Hepatocyte (in vitro differentiated cells): ENCODE results near the gene GPC4. TPM values are rescaled to one million over a fixed set of nuclear protein-coding genes. Genes with fewer than 3 reads are reported as not detected.
"Not testable (repeated sequence)": the region's sequence is repeated elsewhere in the genome, so short reads cannot be mapped to it uniquely, and the experiment has no call there.

Experiments used
- DNase-seq: peaks from one replicate; pipeline ENCODE4 v3.0.0-alpha.2; 2016; ENCODE audit warnings: low spot score
- H2AFZ ChIP-seq: fragments of 200-600 bp; sonication (generic); 2 replicates; pipeline ENCODE4 v1.6.0; 2016; ENCODE audit warnings: antibody characterized with exemption, mild to moderate bottlenecking
- H3K27ac ChIP-seq: fragments of 200-600 bp; sonication (generic); 2 replicates; pipeline ENCODE4 v1.5.1; 2016; ENCODE audit warnings: mild to moderate bottlenecking
- H3K27me3 ChIP-seq: fragments of 200-600 bp; sonication (generic); 2 replicates; pipeline ENCODE4 v1.6.1; 2016
- H3K36me3 ChIP-seq: fragments of 200-600 bp; sonication (generic); replicated peaks from 2 replicates; pipeline ENCODE4 v1.5.1; 2016; ENCODE audit warnings: low read depth; ENCODE audit not compliant: insufficient read depth
- H3K4me1 ChIP-seq: fragments of 200-600 bp; sonication (generic); 2 replicates; pipeline ENCODE4 v1.5.1; 2016; ENCODE audit warnings: mild to moderate bottlenecking, moderate library complexity; ENCODE audit not compliant: insufficient read depth
- H3K4me2 ChIP-seq: fragments of 200-600 bp; sonication (generic); 2 replicates; pipeline ENCODE4 v1.6.0; 2016
- H3K4me3 ChIP-seq: fragments of 200-600 bp; sonication (generic); 2 replicates; pipeline ENCODE4 v1.5.1; 2016; ENCODE audit warnings: mild to moderate bottlenecking
- H3K79me2 ChIP-seq: fragments of 200-600 bp; sonication (generic); 2 replicates; pipeline ENCODE4 v1.6.0; 2017; ENCODE audit warnings: mild to moderate bottlenecking
- H3K9me2 ChIP-seq: fragments of 200-600 bp; sonication (generic); replicated peaks from 2 replicates; pipeline ENCODE4 v1.6.0; 2017; ENCODE audit warnings: mild to moderate bottlenecking; ENCODE audit not compliant: insufficient read depth
- H3K9me3 ChIP-seq: fragments of 200-600 bp; sonication (generic); 2 replicates; pipeline ENCODE4 v1.5.1; 2016; ENCODE audit warnings: low read depth, mild to moderate bottlenecking
- H4K20me1 ChIP-seq: fragments of 200-600 bp; sonication (generic); 2 replicates; pipeline ENCODE4 v1.6.0; 2016; ENCODE audit warnings: mild to moderate bottlenecking; ENCODE audit not compliant: insufficient read depth, poor library complexity, severe bottlenecking
- EZH2 ChIP-seq: fragments of 200-600 bp; sonication (generic); IDR thresholded peaks from 2 replicates; pipeline ENCODE4 v1.6.1; 2016; ENCODE audit warnings: antibody characterized with exemption, mild to moderate bottlenecking, borderline replicate concordance
- EZH2phosphoT487 ChIP-seq: fragments of 200-600 bp; sonication (generic); IDR thresholded peaks from one replicate; pipeline ENCODE4 v1.6.1; 2018; ENCODE audit warnings: antibody characterized with exemption, mild to moderate bottlenecking, low read depth, moderate library complexity; ENCODE audit not compliant: unreplicated experiment, severe bottlenecking
- WGBS: methylation state at CpG from one replicate; pipeline ENCODE4 v1.1.6; 2016; ENCODE audit warnings: low lambda C conversion rate; ENCODE audit errors: missing lambda C conversion rate; 5-methylcytosine and 5-hydroxymethylcytosine counted together
- polyA plus RNA-seq: library from polyadenylated mRNA; unstranded; fragments of >200 nt; fragmentation: Nextera tagmentation; extraction: Ambion mirVana; gene quantifications from 2 replicates; pipeline ENCODE4 v1.2.1, GENCODE V29; 2016
- total RNA-seq: library from RNA; depleted of rRNA; stranded (reverse); fragments of >200 nt; gene quantifications from 2 replicates; pipeline ENCODE4 v1.2.3, GENCODE V29; 2014
- TF ChIP-seq, protein P1 (sequence below): fragments of 200-600 bp; sonication (generic); IDR thresholded peaks from 2 replicates; pipeline ENCODE4 v1.5.1; 2016; ENCODE audit warnings: antibody characterized with exemption, mild to moderate bottlenecking; ENCODE audit not compliant: poor library complexity

Gene GPC4
- total and polyA plus RNA-seq, 2 experiments from 2014 or later, result 11.8 to 16.0 TPM

DNA sequence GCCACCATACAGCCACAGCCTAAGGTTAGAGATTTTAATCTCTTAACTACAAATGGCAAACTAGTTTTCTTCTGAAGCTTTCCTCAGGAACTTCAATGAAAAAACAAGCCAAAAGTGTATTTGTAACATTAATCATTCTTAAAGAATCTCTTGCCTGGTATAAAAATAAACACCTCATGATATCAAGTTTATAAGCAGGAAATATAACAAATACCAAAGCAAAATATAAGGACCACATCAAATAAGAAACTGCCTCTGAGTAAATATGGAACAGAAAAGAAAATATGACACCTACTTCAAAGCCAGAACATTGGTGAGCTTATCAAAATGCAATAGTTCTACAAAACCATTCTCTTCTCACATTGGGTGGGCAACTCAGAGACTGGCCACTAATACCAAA lies 89.9 kb downstream of the GPC4 start:
- no peaks in the 10 kb centered on the region for H3K27me3 ChIP-seq
- no peak overlapping the region for H2AFZ ChIP-seq
- TF ChIP-seq, protein P1, sequence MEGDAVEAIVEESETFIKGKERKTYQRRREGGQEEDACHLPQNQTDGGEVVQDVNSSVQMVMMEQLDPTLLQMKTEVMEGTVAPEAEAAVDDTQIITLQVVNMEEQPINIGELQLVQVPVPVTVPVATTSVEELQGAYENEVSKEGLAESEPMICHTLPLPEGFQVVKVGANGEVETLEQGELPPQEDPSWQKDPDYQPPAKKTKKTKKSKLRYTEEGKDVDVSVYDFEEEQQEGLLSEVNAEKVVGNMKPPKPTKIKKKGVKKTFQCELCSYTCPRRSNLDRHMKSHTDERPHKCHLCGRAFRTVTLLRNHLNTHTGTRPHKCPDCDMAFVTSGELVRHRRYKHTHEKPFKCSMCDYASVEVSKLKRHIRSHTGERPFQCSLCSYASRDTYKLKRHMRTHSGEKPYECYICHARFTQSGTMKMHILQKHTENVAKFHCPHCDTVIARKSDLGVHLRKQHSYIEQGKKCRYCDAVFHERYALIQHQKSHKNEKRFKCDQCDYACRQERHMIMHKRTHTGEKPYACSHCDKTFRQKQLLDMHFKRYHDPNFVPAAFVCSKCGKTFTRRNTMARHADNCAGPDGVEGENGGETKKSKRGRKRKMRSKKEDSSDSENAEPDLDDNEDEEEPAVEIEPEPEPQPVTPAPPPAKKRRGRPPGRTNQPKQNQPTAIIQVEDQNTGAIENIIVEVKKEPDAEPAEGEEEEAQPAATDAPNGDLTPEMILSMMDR, result no peak
- TF ChIP-seq EZH2phosphoT487 (no peak), EZH2 (no peak)
- H3K4me1 ChIP-seq, result no peaks in the 10 kb centered on the region
- H3K4me2 ChIP-seq, result no peak overlapping the region
- H3K79me2 ChIP-seq, result no peaks in the 10 kb centered on the region
- no peaks in the 10 kb centered on the region for H3K36me3 ChIP-seq
- no peak overlapping the region for H3K4me3 ChIP-seq
- DNase-seq, result no peak
- H4K20me1 ChIP-seq, result no peaks in the 10 kb centered on the region
- no peaks in the 10 kb centered on the region for H3K9me3 ChIP-seq
- H3K27ac ChIP-seq, result no peak overlapping the region
- H3K9me2 ChIP-seq, result no peaks in the 10 kb centered on the region

DNA sequence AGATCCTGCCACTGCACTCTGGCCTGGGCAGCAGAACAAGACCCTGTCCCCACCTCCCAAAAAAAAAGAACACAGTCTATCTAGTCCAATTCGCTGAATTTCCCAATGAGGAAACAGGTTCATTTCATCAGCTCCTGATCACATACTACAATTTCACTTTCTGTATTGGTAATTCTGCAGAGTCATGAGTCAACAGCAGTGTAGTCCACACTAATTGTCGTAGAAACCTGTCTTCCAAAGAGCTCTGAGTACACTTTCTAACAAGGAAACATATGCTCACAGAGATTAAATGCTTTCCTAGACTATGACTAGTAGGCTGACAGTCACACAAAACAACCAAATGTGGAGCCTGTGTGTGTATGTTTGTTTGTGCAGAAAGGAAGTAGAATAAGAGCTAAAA lies 91.9 kb downstream of the GPC4 start:
- Histone ChIP-seq H4K20me1 (no peaks in the 10 kb centered on the region), H3K4me2 (no peak overlapping the region), H3K27ac (no peak overlapping the region), H3K27me3 (no peaks in the 10 kb centered on the region), H3K9me3 (no peaks in the 10 kb centered on the region), H3K4me3 (no peak overlapping the region), H3K4me1 (no peaks in the 10 kb centered on the region), H3K36me3 (no peaks in the 10 kb centered on the region), H3K9me2 (no peaks in the 10 kb centered on the region), H3K79me2 (no peaks in the 10 kb centered on the region), H2AFZ (no peak overlapping the region)
- no peak for TF ChIP-seq EZH2phosphoT487
- no peak for TF ChIP-seq EZH2
- TF ChIP-seq, protein P1, result no peak
- WGBS, result 48% methylated on average over 2 of the region's 2 CpGs
- DNase-seq, result peak; percentile 5

DNA sequence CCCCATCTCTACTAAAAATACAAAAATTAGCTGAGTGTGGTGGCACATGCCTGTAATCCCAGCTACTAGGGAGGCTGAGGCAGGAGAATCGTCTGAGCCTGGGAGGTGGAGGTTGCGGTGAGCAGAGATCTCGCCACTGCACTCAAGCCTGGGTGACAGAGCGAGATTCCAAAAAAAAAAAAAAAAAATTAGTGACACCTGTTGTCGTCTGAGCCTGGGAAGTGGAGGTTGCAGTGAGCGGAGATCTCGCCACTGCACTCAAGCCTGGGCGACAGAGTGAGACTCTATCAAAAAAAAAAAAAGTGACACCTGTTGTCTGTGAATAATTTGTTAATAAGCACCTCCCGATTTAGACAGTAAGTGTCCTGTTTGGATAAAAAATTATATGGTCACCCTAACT lies 93.0 kb downstream of the GPC4 start:
- not testable (repeated sequence) for H3K9me3 ChIP-seq, DNase-seq, H3K27me3 ChIP-seq, H3K4me1 ChIP-seq, H3K4me2 ChIP-seq, H2AFZ ChIP-seq, H3K27ac ChIP-seq, H3K36me3 ChIP-seq, H3K79me2 ChIP-seq, H4K20me1 ChIP-seq, H3K9me2 ChIP-seq, H3K4me3 ChIP-seq
- 83% methylated on average over 9 of the region's 9 CpGs for WGBS

DNA sequence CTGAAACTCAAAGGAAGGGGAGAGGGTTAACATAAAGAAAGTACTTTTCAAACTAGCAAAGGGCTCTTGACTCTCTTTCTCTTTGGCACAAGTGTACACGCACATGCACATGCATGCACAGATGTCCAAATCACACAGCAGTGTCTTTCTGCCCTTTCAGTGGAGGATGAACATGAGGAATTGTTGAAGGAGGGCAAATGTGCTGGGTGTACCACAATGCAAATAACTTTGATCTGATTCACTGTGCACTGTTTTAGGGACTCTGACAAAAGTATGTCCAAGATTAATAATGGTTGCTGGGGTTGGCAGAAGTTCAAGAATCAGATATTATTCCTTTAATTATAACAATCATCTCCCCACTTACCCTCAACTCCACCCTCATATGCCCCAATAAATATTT lies 93.8 kb downstream of the GPC4 start:
- no peak overlapping the region for H3K4me3 ChIP-seq
- H3K79me2 ChIP-seq, result no peaks in the 10 kb centered on the region
- 78% methylated on average over 1 of the region's 1 CpG for WGBS
- no peaks in the 10 kb centered on the region for H4K20me1 ChIP-seq
- TF ChIP-seq EZH2phosphoT487, result no peak
- TF ChIP-seq, protein P1, result no peak
- no peak for TF ChIP-seq EZH2
- H3K4me2 ChIP-seq, result no peak overlapping the region
- no peaks in the 10 kb centered on the region for H3K27me3 ChIP-seq
- no peaks in the 10 kb centered on the region for H3K9me3 ChIP-seq
- no peak overlapping the region for H2AFZ ChIP-seq
- H3K4me1 ChIP-seq, result no peaks in the 10 kb centered on the region
- no peaks in the 10 kb centered on the region for H3K36me3 ChIP-seq
- no peak overlapping the region for H3K27ac ChIP-seq
- DNase-seq, result no peak
- no peaks in the 10 kb centered on the region for H3K9me2 ChIP-seq
